HG03378 (cell line): ENCODE results near the gene HS6ST2.

Experiments used
- ATAC-seq: cut with Tn5 transposase; IDR thresholded peaks from one replicate; pipeline ENCODE4 v1.9.1; 2021; ENCODE audit warnings: mild to moderate bottlenecking, moderate library complexity; ENCODE audit not compliant: unreplicated experiment

HS6ST2 gene

GRCh38 chrX:132689612-132690563 is 268.5 kb downstream of the HS6ST2 start:
- ATAC-seq, result no peak

DNA sequence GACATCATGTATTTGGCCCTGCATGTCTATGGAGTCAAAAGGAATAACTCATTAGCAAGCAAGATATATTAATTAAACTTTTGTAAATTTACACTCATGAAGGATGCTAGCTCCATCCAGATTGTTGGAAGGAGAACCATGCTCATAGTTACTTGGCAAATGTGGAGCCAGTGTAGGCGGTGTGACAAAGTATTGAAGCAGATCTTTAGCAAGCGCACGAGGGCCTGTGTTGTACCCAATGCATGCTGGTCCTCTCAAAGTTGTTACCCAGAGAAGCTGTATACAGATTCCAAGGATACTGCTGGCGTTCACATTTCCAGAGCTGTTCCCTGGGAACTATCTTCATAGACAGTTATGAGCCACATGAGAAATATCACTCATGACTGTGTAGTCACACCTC is 273.2 kb downstream of the HS6ST2 start:
- ATAC-seq, result no peak

DNA sequence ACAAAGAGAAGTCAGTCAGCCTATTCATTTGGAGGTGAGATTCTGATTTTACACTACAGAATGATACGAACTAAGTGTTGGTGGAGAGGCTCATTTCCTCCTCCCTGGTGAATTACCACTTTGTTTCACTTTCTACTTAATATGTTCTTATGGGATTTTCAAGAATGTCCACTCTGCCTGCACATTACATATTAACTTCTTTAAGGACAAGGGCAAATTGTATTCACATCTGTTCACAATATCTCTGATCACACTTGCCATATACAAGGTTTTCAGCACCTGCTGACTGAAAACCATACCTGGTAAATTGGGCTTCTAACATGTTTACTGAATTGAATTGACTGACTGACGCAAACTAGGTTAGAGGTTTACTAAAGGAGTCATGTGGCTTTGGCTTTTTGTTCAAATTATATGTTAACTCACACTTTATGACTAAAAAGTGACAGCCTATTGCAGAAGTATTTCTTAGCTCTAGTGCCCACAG is 281.2 kb downstream of the HS6ST2 start:
- no peak for ATAC-seq

GRCh38 chrX:132676561-132677186 is 281.8 kb downstream of the HS6ST2 start:
- no peak for ATAC-seq

DNA sequence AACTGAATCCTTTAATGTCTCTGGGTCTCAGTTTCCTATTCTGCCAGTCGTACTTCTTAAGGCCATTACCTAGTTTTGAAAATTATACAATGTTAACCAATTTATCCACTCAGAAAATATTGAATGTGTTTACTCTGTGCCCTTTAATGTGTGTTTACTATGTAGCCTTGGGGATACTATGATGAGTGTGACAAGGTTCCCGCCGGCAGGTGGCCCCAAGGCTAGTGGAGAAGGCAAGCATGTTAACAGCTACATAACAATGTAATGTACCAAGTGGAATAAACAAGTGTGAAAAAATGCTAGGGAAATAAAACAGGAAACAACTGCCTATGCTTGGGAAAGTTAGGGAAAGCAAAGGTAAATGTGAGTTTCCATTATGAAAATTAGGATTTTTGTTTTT is 282.3 kb downstream of the HS6ST2 start:
- no peak for ATAC-seq

GRCh38 chrX:132673331-132673730 is 285.1 kb downstream of the HS6ST2 start:
- ATAC-seq, result no peak

- no peak for ATAC-seq
These were observed 287.2 kb downstream of the HS6ST2 start for GRCh38 chrX:132671229-132671641.

DNA sequence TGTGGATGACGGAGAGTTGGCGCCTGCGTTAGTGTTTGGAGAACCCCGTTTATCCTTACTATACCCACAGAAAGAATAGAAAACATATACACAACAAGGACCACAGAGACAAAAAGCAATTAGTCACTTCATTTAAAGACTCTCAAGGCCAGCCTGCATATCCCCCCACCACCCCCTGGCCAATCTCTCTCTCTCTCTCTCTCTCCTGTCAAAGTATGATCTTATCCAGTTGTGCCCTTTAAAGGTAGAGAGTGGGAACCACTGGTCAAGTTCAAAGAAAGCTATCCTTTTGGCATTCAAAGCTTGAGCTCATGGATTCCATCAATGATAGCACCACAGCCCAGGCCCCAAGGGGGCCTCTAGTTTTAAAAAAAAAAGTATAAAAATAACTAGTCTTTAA is 289.3 kb downstream of the HS6ST2 start:
- ATAC-seq, result no peak

DNA sequence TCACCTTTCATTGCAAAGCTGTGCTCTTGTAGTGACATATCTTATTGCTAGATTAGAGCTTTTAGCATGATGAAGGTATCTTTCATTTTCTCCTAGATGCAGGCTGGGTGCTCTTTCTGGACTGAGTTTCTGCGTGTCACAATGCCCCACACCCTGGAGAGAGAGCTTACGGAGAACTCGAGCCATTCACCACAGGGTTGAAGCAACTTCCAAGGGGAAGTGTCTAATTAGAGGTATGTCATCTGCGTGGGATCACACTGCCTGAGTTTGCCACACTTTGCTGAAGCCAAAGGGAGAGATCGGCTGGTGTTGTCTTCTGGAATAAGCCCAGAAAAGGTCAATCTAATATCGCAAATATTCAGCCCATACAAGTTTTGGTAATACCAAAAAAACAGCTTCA is 290.3 kb downstream of the HS6ST2 start:
- ATAC-seq, result no peak

DNA sequence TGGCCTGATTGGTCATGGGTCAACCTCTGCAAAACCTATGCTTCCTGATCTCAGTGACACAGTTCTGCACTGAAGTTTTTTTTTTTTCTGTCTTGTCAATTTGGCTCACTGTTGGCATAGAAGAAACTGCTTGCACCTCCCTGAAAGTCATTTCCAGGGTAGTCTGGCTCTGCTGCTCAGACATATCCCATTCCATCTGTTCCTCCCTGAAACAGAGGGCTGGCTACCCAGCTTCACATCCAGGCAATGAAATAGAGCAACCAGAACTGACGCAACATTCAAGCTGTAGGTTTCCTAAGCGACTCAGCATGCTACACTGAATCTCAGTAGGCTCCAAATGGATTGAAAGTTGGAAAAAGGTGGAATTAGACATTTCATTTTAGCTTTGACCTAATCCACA is 292.8 kb downstream of the HS6ST2 start:
- ATAC-seq, result no peak

GRCh38 chrX:132664273-132664672 is 294.2 kb downstream of the HS6ST2 start:
- ATAC-seq, result no peak

DNA sequence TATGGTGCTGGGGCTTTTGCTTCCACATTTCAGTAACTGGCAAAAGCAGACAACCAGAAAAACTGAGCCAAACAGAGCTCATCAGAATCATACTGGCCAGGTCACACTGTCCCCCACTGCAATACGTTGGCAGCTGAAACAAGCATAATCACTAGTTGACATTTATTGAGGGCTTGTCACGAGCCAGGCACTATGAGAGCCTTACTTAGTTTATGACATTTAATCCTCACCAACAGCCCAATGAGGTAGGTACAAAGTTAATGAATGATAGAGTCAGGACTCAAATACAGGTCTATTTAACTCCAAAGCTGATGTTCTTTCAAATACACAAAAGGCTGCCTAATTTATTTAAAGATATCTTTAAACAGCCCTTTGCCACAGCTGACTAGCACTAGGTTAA is 295.6 kb downstream of the HS6ST2 start:
- ATAC-seq, result no peak

- no peak for ATAC-seq
These were observed 300.6 kb downstream of the HS6ST2 start for GRCh38 chrX:132657876-132658275.

GRCh38 chrX:132652871-132653270 is 305.6 kb downstream of the HS6ST2 start:
- no peak for ATAC-seq

- no peak for ATAC-seq
These were observed 306.9 kb downstream of the HS6ST2 start for GRCh38 chrX:132651421-132652086.

DNA sequence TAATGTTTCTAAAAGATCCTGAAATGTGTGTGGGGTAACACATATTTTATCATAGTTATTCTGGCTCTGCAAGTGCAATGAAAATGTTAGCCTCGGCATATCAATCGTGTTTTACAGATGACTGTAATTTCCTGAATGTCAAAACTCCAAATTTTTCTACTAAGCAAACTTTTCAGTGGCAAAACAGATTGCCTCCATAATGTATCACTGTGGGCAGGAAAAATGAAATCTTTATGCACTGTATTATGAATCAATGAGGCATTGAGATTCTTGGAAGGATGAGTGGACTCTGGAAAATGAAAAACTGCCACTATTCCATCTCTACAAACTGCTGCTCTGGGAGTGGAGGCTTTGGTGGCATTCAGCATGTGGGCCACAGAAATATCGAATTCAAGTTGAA is 309.5 kb downstream of the HS6ST2 start:
- no peak for ATAC-seq

DNA sequence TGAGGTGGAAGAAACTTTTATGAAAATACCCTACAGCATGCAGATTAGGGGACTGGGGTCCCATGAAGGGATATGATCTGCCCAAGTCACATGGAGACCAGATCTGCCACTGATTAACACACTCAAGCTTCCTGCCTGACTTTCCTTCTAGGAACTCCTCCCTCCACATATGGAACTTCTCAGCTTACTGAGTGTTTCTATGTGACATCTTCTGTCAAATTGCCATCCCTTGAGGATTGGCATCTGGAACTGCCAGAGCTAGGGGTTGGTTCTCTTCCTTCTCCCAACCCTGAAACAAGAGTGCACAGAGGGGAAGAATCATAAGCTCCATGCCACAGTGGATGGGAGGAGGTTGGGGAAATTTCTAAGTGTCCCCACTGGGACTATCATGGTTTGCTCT is 319.0 kb downstream of the HS6ST2 start:
- ATAC-seq, result no peak

DNA sequence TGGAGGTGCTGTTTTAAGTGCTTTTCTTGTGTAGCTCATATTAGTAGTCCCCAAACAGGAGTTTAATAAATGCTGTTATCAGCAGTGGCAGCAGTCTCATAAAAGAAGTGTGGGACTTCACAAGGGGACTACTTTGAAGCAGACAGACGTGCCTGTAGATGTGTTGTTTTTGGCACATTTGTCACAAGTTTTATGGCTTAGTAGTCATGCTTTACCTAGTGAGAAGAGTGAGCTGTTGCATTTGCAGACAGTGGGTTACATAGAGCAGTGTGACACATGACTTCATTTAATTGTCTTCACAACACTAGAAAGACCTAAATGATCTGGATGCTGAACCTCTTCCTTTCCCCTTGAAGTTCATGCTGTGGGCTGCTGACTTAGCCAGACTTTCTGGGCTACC is 320.1 kb downstream of the HS6ST2 start:
- ATAC-seq, result no peak

DNA sequence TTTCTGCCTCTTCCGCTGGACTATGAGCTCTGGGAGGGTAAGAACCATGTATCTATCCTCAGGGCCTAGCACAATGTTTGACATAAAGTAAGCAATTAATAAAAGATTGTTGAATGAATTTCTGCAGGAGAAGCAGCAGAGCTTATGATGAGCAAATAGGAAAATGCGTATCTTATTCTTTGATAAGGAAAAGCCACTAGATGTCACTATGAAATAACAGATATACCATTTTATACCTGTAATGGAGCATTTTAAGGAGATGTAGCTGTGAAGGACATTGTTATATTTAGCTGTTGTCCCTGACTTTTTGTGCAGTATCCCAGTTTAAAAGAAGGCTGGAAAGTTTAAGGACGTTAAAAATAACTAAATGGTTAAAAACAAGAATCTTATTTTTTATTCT is 322.3 kb downstream of the HS6ST2 start:
- ATAC-seq, result no peak

DNA sequence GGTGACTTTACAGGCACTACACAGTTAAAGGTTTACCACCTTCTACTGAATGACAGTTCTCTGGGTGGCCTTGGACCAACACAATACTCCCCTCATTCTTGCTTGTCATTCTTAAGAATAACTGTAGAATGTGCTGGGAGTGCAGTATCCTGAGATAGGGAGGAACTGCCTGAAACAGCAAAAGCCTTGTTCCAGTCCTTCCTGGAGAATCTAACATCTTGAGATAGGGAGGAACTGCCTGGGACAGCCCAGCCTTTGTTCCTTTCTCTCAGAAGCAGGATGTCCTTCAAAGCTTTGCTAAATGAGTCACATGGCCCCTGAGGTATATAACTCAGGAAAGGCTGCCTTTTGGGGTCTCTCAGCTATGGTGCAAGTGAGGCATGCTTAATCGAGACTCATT is 323.9 kb downstream of the HS6ST2 start:
- ATAC-seq, result no peak

DNA sequence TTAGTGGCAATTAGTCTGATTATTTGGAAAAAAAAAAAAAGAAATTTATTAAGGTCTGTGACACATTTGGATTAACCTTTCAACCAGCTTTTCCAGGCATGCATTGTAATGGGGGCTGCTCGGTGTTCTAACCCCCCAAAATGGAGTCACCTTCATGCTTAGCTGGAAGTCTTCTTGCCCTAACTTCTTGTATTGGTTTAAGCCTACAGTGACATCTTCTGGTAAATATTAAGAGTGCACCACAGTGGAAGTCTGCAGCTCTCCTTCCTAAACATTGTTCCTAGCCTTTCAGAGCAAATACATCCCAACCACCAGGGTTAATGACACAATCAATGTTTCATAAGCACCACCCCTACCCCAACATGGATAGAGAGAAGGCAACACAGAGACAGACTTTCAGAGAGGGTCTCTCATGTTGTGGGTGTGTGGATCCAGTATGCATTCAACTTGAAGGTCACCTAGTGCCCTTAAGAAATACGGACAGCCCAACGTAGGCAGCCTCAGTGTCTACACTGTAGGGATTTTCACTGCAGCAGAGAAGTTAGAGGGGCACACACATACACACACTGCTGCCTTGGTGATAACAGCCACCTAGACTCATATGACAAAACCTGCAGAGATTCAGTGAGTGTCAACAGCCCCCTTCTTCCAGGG is 326.7 kb downstream of the HS6ST2 start:
- peak; percentile 53 for ATAC-seq
